ENCODE measurements around the gene SYS1.
A peak's percentile ranks its signal among the peaks of the same experiment; 100 is the strongest.

The SYS1 gene

DNA sequence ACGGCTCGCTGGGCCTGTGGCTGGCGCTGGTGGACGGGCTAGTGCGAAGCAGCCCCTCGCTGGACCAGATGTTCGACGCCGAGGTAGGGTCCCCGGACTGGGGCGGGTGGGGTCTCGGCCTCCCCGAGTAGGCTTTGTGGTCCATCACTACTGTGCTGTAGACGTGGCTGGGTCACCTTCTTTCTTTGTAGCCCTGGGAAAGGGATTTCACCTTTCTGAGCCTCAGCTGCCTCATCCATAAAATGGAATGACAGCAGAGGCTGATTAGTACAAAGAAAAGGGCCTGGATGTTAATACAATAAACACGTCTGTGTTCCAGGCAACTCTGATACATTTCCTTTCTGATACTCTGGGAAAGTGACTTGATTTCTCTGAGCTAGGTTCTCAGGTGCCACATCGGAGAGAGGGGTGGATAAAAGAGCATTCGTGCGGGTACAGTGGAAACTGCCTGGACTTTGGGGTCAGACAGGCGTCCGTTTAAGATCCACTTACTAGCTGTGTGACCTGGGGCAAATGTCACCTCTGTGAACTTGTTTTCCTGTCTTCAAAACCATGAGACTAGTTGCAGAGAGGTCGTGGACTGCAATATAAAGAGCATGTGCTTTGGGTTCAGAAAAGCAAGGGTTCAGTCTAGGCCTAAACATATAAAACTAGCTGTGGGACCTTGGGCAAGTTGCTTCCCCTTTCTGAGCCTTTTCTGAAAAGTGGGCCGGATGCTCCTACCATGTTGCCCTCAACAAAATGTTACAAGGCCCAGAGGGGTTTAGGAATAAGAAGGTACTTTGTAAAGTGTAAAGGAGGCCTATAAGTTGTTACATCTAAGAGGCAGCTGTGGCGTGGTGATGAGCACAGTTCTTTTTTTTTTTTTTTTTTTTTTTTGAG is 896 bp downstream of the SYS1 start:
- DNase-seq (ENCODE audit: extremely low read depth, insufficient read length), result no peak

DNA sequence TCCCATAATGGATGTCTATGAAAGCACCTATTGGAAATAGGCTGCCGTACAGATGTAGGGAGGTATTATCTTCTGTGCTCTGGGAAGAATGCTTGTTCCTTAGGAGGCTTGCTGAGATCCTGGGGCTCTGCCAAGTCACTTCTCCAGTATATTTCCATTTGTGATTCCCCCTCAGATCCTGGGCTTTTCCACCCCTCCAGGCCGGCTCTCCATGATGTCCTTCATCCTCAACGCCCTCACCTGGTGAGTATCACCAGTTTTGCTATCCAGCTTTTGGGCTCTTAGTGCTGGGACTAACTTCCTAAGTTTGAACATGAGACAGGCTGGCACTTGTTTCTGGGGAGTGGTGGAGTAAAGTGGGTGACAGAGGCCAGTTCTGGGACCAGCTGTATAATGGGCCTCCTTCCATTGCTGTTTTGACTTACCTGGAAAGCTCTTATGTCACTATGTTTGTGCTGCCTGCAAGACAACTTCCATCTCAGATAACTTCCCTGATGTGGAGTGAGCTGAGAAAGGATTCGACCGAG is 2.6 kb downstream of the SYS1 start:
- H3K4me3 ChIP-seq (replicated peaks; ENCODE audit: low read depth, low read length), result no peak overlapping the region
- TF ChIP-seq, protein P1, sequence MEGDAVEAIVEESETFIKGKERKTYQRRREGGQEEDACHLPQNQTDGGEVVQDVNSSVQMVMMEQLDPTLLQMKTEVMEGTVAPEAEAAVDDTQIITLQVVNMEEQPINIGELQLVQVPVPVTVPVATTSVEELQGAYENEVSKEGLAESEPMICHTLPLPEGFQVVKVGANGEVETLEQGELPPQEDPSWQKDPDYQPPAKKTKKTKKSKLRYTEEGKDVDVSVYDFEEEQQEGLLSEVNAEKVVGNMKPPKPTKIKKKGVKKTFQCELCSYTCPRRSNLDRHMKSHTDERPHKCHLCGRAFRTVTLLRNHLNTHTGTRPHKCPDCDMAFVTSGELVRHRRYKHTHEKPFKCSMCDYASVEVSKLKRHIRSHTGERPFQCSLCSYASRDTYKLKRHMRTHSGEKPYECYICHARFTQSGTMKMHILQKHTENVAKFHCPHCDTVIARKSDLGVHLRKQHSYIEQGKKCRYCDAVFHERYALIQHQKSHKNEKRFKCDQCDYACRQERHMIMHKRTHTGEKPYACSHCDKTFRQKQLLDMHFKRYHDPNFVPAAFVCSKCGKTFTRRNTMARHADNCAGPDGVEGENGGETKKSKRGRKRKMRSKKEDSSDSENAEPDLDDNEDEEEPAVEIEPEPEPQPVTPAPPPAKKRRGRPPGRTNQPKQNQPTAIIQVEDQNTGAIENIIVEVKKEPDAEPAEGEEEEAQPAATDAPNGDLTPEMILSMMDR (IDR thresholded peaks at IDR 0.05; ENCODE audit: insufficient read depth, low read length, poor library complexity, severe bottlenecking), result no peak
- H3K36me3 ChIP-seq (ENCODE audit: control insufficient read depth, insufficient read depth, low read length), result peaks cover 12% of the 10 kb centered on the region
- no peak for DNase-seq (ENCODE audit: extremely low read depth, insufficient read length)
- no peaks in the 10 kb centered on the region for H3K27me3 ChIP-seq (replicated peaks; ENCODE audit: control insufficient read depth, insufficient read depth, low read length)

More for the DNA sequence above, 896 bp downstream of the SYS1 start:
- TF ChIP-seq, protein P1 (IDR thresholded peaks at IDR 0.05; ENCODE audit: insufficient read depth, low read length, poor library complexity, severe bottlenecking), result no peak
- no peaks in the 10 kb centered on the region for H3K27me3 ChIP-seq (replicated peaks; ENCODE audit: control insufficient read depth, insufficient read depth, low read length)
- peak overlapping the region; percentile 89 for H3K4me3 ChIP-seq (replicated peaks; ENCODE audit: low read depth, low read length)
- H3K36me3 ChIP-seq (ENCODE audit: control insufficient read depth, insufficient read depth, low read length), result peaks cover 12% of the 10 kb centered on the region

DNA sequence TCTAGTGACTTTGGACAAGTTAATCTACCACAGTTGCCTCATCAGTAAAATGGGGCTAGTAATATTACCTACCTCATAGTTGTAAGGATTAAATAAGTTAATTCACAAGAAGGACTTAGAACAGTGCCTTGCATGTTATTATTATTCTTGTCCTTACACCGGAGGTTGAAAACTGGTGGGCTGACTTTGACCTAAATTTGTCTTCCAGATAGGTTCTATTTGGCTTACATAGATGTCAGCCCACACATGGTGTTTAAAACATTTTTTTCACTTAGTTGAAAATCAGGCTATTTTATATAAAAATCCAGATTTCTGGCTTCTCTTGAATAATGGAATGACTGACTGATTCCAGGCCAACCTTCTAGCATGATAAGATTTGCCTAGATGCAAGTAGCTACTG is 3.2 kb downstream of the SYS1 start:
- TF ChIP-seq, protein P1 (IDR thresholded peaks at IDR 0.05; ENCODE audit: insufficient read depth, low read length, poor library complexity, severe bottlenecking), result no peak
- no peak for DNase-seq (ENCODE audit: extremely low read depth, insufficient read length)
- Histone ChIP-seq H3K36me3 (ENCODE audit: control insufficient read depth, insufficient read depth, low read length) (peaks cover 12% of the 10 kb centered on the region), H3K27me3 (replicated peaks; ENCODE audit: control insufficient read depth, insufficient read depth, low read length) (no peaks in the 10 kb centered on the region), H3K4me3 (replicated peaks; ENCODE audit: low read depth, low read length) (no peak overlapping the region)

DNA sequence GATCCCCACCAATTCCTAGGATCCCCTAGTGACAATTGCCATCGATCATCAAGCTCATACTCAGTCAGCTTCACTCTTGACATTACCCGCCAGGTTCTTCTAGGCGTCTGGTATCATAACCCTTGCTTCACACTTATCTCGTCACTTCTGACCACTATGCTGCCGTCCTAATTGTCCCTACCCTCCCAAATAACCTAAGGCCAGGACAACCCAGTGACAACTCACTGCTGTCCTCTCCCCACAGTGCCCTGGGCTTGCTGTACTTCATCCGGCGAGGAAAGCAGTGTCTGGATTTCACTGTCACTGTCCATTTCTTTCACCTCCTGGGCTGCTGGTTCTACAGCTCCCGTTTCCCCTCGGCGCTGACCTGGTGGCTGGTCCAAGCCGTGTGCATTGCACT is 3.7 kb downstream of the SYS1 start:
- H3K27me3 ChIP-seq (replicated peaks; ENCODE audit: control insufficient read depth, insufficient read depth, low read length), result no peaks in the 10 kb centered on the region
- TF ChIP-seq, protein P1 (IDR thresholded peaks at IDR 0.05; ENCODE audit: insufficient read depth, low read length, poor library complexity, severe bottlenecking), result no peak
- peaks cover 12% of the 10 kb centered on the region for H3K36me3 ChIP-seq (ENCODE audit: control insufficient read depth, insufficient read depth, low read length)
- DNase-seq (ENCODE audit: extremely low read depth, insufficient read length), result no peak
- no peak overlapping the region for H3K4me3 ChIP-seq (replicated peaks; ENCODE audit: low read depth, low read length)

DNA sequence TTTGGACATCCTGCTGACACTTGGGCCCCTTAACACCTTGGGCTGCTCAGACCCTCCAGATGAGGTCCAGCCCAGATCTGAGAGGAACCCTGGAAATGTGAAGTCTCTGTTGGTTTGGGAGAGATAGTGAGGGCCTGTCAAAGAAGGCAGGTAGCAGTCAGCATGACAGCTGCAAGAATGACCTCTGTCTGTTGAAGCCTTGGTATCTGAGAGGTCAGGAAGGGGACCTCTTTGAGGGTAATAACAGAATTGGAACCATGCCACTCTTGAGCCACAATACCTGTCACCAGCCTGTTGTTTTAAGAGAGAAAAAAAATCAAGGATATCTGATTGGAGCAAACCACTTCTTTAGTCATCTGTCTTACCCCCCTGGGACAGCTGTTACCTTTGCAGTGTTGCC is 4.2 kb downstream of the SYS1 start:
- H3K27me3 ChIP-seq (replicated peaks; ENCODE audit: control insufficient read depth, insufficient read depth, low read length), result no peaks in the 10 kb centered on the region
- H3K36me3 ChIP-seq (ENCODE audit: control insufficient read depth, insufficient read depth, low read length), result peaks cover 12% of the 10 kb centered on the region
- no peak overlapping the region for H3K4me3 ChIP-seq (replicated peaks; ENCODE audit: low read depth, low read length)
- DNase-seq (ENCODE audit: extremely low read depth, insufficient read length), result no peak
- TF ChIP-seq, protein P1 (IDR thresholded peaks at IDR 0.05; ENCODE audit: insufficient read depth, low read length, poor library complexity, severe bottlenecking), result no peak
